CD14-positive monocyte (primary cell): Measurements from ENCODE around the gene ARHGAP45. TPM values are rescaled to one million over a fixed set of nuclear protein-coding genes. Genes with fewer than 3 reads are reported as not detected.

Experiments used
- DNase-seq, 3 donors: peaks; one replicate each; pipeline ENCODE4 v3.0.0-alpha.2; 2011 to 2022
- H2AFZ ChIP-seq: 2 replicates; pipeline ENCODE4 v1.6.0; 2012; ENCODE audit warnings: mild to moderate bottlenecking, low read depth, low read length, inconsistent platforms; ENCODE audit not compliant: insufficient read depth, poor library complexity, severe bottlenecking
- H3K27ac ChIP-seq, 2 donors: 1 replicate in 1 of 2; 2 replicates in 1 of 2; pipeline ENCODE4 v1.5.1; 2012 to 2013; ENCODE audit warnings: low read length in 2 of 2, control low read depth in 1 of 2, inconsistent platforms in 1 of 2, low read depth in 1 of 2, mild to moderate bottlenecking in 1 of 2
- H3K27me3 ChIP-seq, 2 donors: one replicate each; pipeline versions ENCODE4 v1.6.0 to v1.6.1; 2011 to 2013; ENCODE audit warnings: low read length in 2 of 2; ENCODE audit not compliant: control insufficient read depth in 2 of 2, insufficient read depth in 2 of 2
- H3K36me3 ChIP-seq, 2 donors: replicated peaks in 1 of 2; 1 replicate in 1 of 2; 2 replicates in 1 of 2; pipeline versions ENCODE4 v1.5.1 to v1.6.1; 2012 to 2013; ENCODE audit warnings: low read length in 2 of 2, control low read depth in 1 of 2, inconsistent platforms in 1 of 2, mild to moderate bottlenecking in 1 of 2; ENCODE audit not compliant: insufficient read depth in 2 of 2, control insufficient read depth in 1 of 2
- H3K4me1 ChIP-seq, 2 donors: 1 replicate in 1 of 2; 2 replicates in 1 of 2; pipeline versions ENCODE4 v1.5.1 to v1.6.1; 2012 to 2013; ENCODE audit warnings: low read length in 2 of 2, control low read depth in 1 of 2, inconsistent platforms in 1 of 2, mild to moderate bottlenecking in 1 of 2, moderate library complexity in 1 of 2; ENCODE audit not compliant: insufficient read depth in 2 of 2, control insufficient read depth in 1 of 2
- H3K4me2 ChIP-seq: replicated peaks from 2 replicates; pipeline ENCODE3; 2012; ENCODE audit warnings: low read length, moderate library complexity, mild to moderate bottlenecking; ENCODE audit not compliant: poor library complexity, severe bottlenecking; ENCODE audit errors: extremely low read depth
- H3K4me3 ChIP-seq, 3 experiments: fragments of 200-600 bp in 1 of 3; sonication (generic) in 1 of 3; replicated peaks in 1 of 3; 1 replicate in 2 of 3; 2 replicates in 1 of 3; pipeline ENCODE4 v1.5.1; 2011 to 2013; ENCODE audit warnings: low read length in 3 of 3, mild to moderate bottlenecking in 3 of 3, control low read depth in 2 of 3, low read depth in 2 of 3, inconsistent platforms in 1 of 3, moderate library complexity in 1 of 3
- H3K79me2 ChIP-seq: 2 replicates; pipeline ENCODE4 v1.6.0; 2012; ENCODE audit warnings: mild to moderate bottlenecking, control low read depth, inconsistent platforms, low read length, moderate library complexity; ENCODE audit not compliant: insufficient read depth
- H3K9ac ChIP-seq: 2 replicates; pipeline ENCODE4 v1.6.0; 2017; ENCODE audit warnings: low read length, mild to moderate bottlenecking; ENCODE audit not compliant: insufficient read depth, poor library complexity, severe bottlenecking
- H3K9me3 ChIP-seq, 2 donors: replicated peaks in 1 of 2; 1 replicate in 1 of 2; 2 replicates in 1 of 2; pipeline versions ENCODE4 v1.5.1 to v1.6.1; 2012 to 2013; ENCODE audit warnings: low read length in 2 of 2, control low read depth in 1 of 2; ENCODE audit not compliant: control insufficient read depth in 1 of 2, insufficient read depth in 1 of 2
- H4K20me1 ChIP-seq: 2 replicates; pipeline ENCODE4 v1.6.0; 2012; ENCODE audit warnings: mild to moderate bottlenecking, low read length, control low read depth, moderate library complexity; ENCODE audit not compliant: insufficient read depth
- H3K27ac Mint-ChIP-seq, 7 donors: one replicate each; pipeline ENCODE4 v1.8.0; 2020; ENCODE audit warnings: mild to moderate bottlenecking in 7 of 7, mixed read lengths in 7 of 7, moderate library complexity in 6 of 7, inconsistent platforms in 2 of 7
- H3K27me3 Mint-ChIP-seq, 3 donors: one replicate each; pipeline ENCODE4 v1.8.0; 2021 to 2022; ENCODE audit warnings: low read depth in 3 of 3, mild to moderate bottlenecking in 3 of 3, mixed read lengths in 3 of 3, moderate library complexity in 3 of 3, inconsistent platforms in 1 of 3
- H3K36me3 Mint-ChIP-seq, 2 donors: one replicate each; pipeline ENCODE4 v1.8.0; 2020; ENCODE audit warnings: mixed read lengths in 2 of 2, inconsistent platforms in 1 of 2, mild to moderate bottlenecking in 1 of 2
- H3K4me1 Mint-ChIP-seq: one replicate; pipeline ENCODE4 v1.8.0; 2020; ENCODE audit warnings: mild to moderate bottlenecking, mixed read lengths
- H3K4me3 Mint-ChIP-seq, 2 donors: one replicate each; pipeline ENCODE4 v1.8.0; 2020; ENCODE audit warnings: mild to moderate bottlenecking in 2 of 2, mixed read lengths in 2 of 2, moderate library complexity in 1 of 2
- H3K9me3 Mint-ChIP-seq, 7 donors: one replicate each; pipeline ENCODE4 v1.8.0; 2020 to 2022; ENCODE audit warnings: mixed read lengths in 7 of 7, mild to moderate bottlenecking in 6 of 7, moderate library complexity in 6 of 7, inconsistent platforms in 2 of 7
- CTCF ChIP-seq: fragments of 200-600 bp; IDR thresholded peaks from one replicate; pipeline ENCODE4 v1.8.0; 2022; ENCODE audit warnings: antibody characterized with exemption, mild to moderate bottlenecking
- WGBS: methylation state at CpG from one replicate; pipeline ENCODE4 v1.1.5; 2013; ENCODE audit warnings: missing lambda C conversion rate; ENCODE audit not compliant: insufficient coverage; 5-methylcytosine and 5-hydroxymethylcytosine counted together
- intact Hi-C, 2 donors: fragments of 100-400 bp; cut with micrococcal nuclease; formaldehyde crosslinking; loops; one replicate each; pipeline versions ENCODE4 v1.15.0 to v1.15.1; 2023
- polyA plus RNA-seq, 3 donors: library from polyadenylated mRNA; depleted of rRNA in 1 of 3; unstranded in 2 of 3; stranded (reverse) in 1 of 3; fragments of 300-500 nt in 2 of 3; fragments of >200 nt in 1 of 3; fragmentation: Illumina TruSeq in 2 of 3; gene quantifications; 1 replicate in 2 of 3; 2 replicates in 1 of 3; pipeline ENCODE4 v1.2.3, GENCODE V29; 2012 to 2021

ARHGAP45 gene
- polyA plus RNA-seq, 3 donors, result 108 to 308 (median 137) TPM

GRCh38 chr19:1085676-1086442 lies 18.9 kb downstream of the ARHGAP45 start:
- no peak overlapping the region for H3K9ac ChIP-seq
- intact Hi-C loops, result loop anchor here (2.0 kb wide), 2 partner anchors 13 to 17 kb away; partner anchors contain the start of gene GPX4 (in 1 of the 2)
- H3K4me3 Mint-ChIP-seq, result no peak overlapping the region
- H3K79me2 ChIP-seq, result peaks cover 62% of the 10 kb centered on the region
- 85% methylated on average over 23 of the region's 38 CpGs for WGBS
- peak overlapping the region; percentile 95 to 97 for H3K27ac ChIP-seq
- no peaks in the 10 kb centered on the region for H3K9me3 ChIP-seq
- no peak for DNase-seq
- no peak overlapping the region for H2AFZ ChIP-seq
- H3K27ac Mint-ChIP-seq, result peak overlapping the region; percentile 74 to 99 (median 88)
- H3K36me3 Mint-ChIP-seq, result peaks cover 41 to 72% of the 10 kb centered on the region in 2 donors
- peaks cover 74% of the 10 kb centered on the region in 2 donors for H3K36me3 ChIP-seq
- H3K27me3 ChIP-seq, result no peaks in the 10 kb centered on the region
- peaks cover 73 to 95% of the 10 kb centered on the region in 2 donors for H3K4me1 ChIP-seq
- no peak overlapping the region for H3K4me3 ChIP-seq
- no peak overlapping the region for H3K4me2 ChIP-seq
- H3K4me1 Mint-ChIP-seq, result peaks cover 70% of the 10 kb centered on the region
- peaks cover 88% of the 10 kb centered on the region for H4K20me1 ChIP-seq
- H3K27me3 Mint-ChIP-seq, result peaks cover 0 to 5% (median 0%) of the 10 kb centered on the region in 3 donors
- no peak for TF ChIP-seq CTCF
- no peaks in the 10 kb centered on the region for H3K9me3 Mint-ChIP-seq

- H3K27me3 Mint-ChIP-seq, result peaks cover 0 to 5% (median 0%) of the 10 kb centered on the region in 3 donors
- H3K36me3 Mint-ChIP-seq, result peaks cover 41 to 70% of the 10 kb centered on the region in 2 donors
- no peaks in the 10 kb centered on the region for H3K9me3 Mint-ChIP-seq
- H3K4me3 Mint-ChIP-seq, result no peak overlapping the region
- H3K27ac Mint-ChIP-seq, result peak overlapping the region; percentile 97 to 99 (median 98)
- peaks cover 72 to 74% of the 10 kb centered on the region in 2 donors for H3K36me3 ChIP-seq
- WGBS, result 82% methylated on average over 15 of the region's 21 CpGs
- no peaks in the 10 kb centered on the region for H3K27me3 ChIP-seq
- no peak for TF ChIP-seq CTCF
- intact Hi-C loops, result loop anchor here (2.0 kb wide), 2 partner anchors 14 to 16 kb away; partner anchors contain the start of gene GPX4 (in 1 of the 2)
- no peak overlapping the region for H2AFZ ChIP-seq
- peaks cover 61% of the 10 kb centered on the region for H3K79me2 ChIP-seq
- peaks cover 67 to 89% of the 10 kb centered on the region in 2 donors for H3K4me1 ChIP-seq
- H3K9ac ChIP-seq, result peak overlapping the region; percentile 77
- H3K9me3 ChIP-seq, result no peaks in the 10 kb centered on the region
- H3K4me1 Mint-ChIP-seq, result peaks cover 65% of the 10 kb centered on the region
- H3K4me3 ChIP-seq, result peak overlapping the region in 1 of 3 experiments; percentile 18
- H3K4me2 ChIP-seq, result no peak overlapping the region
- H3K27ac ChIP-seq, result peak overlapping the region; percentile 95 to 97
- H4K20me1 ChIP-seq, result peaks cover 87% of the 10 kb centered on the region
- no peak for DNase-seq
These were observed 19.6 kb downstream of the ARHGAP45 start for GRCh38 chr19:1086613-1087012.
